KMS-11 (cell line): ENCODE data around the gene BARX2.

Source experiments
- H2AFZ ChIP-seq: fragments of 200-600 bp; sonication (generic); 2 replicates; pipeline ENCODE4 v1.6.1; 2016; ENCODE audit warnings: antibody characterized with exemption, mixed run types, low read depth
- H3K27ac ChIP-seq: fragments of 200-600 bp; sonication (generic); 2 replicates; pipeline ENCODE4 v1.6.1; 2016; ENCODE audit warnings: mild to moderate bottlenecking, mixed run types
- H3K27me3 ChIP-seq: fragments of 200-600 bp; sonication (generic); 2 replicates; pipeline ENCODE4 v1.6.1; 2017; ENCODE audit warnings: mild to moderate bottlenecking, low read depth, mixed run types, moderate library complexity; ENCODE audit not compliant: insufficient read depth
- H3K36me3 ChIP-seq: fragments of 200-600 bp; sonication (generic); 2 replicates; pipeline ENCODE4 v1.6.1; 2017; ENCODE audit warnings: mild to moderate bottlenecking, mixed run types; ENCODE audit not compliant: insufficient read depth
- H3K4me1 ChIP-seq: fragments of 200-600 bp; sonication (generic); 2 replicates; pipeline ENCODE4 v1.6.1; 2016; ENCODE audit warnings: mild to moderate bottlenecking, low read depth, mixed run types; ENCODE audit not compliant: poor library complexity, severe bottlenecking
- H3K4me2 ChIP-seq: fragments of 200-600 bp; sonication (generic); 2 replicates; pipeline ENCODE4 v1.7.0; 2016; ENCODE audit warnings: mild to moderate bottlenecking, mixed run types
- H3K4me3 ChIP-seq: fragments of 200-600 bp; sonication (generic); IDR thresholded peaks from 2 replicates; pipeline ENCODE4 v1.6.1; 2017; ENCODE audit warnings: low read depth, low read length, mixed read lengths; ENCODE audit not compliant: insufficient read depth
- H3K79me2 ChIP-seq: fragments of 200-600 bp; sonication (generic); 2 replicates; pipeline ENCODE4 v1.6.1; 2016; ENCODE audit warnings: low read depth, mixed run types; ENCODE audit not compliant: insufficient read depth
- H3K9ac ChIP-seq: fragments of 200-600 bp; sonication (generic); 2 replicates; pipeline ENCODE4 v1.6.1; 2016; ENCODE audit warnings: mild to moderate bottlenecking, mixed run types
- H4K20me1 ChIP-seq: fragments of 200-600 bp; sonication (generic); 2 replicates; pipeline ENCODE4 v1.6.1; 2016; ENCODE audit warnings: mild to moderate bottlenecking, mixed run types; ENCODE audit not compliant: insufficient read depth
- CTCF ChIP-seq: fragments of 200-600 bp; sonication (generic); conservative IDR thresholded peaks from 2 replicates; pipeline ENCODE4 v1.6.1; 2017; ENCODE audit warnings: low read depth, mild to moderate bottlenecking, antibody characterized with exemption, low read length, moderate library complexity, mixed read lengths

The BARX2 gene

GRCh38 chr11:129395883-129396282, 20.2 kb downstream of the BARX2 start:
- Histone ChIP-seq H3K4me1 (peaks cover 7% of the 10 kb centered on the region), H3K4me3 (no peak overlapping the region), H3K27ac (no peak overlapping the region), H3K27me3 (no peaks in the 10 kb centered on the region), H3K9ac (no peak overlapping the region), H3K79me2 (no peaks in the 10 kb centered on the region), H3K36me3 (no peaks in the 10 kb centered on the region), H2AFZ (no peak overlapping the region), H3K4me2 (no peak overlapping the region), H4K20me1 (no peaks in the 10 kb centered on the region)
- no peak for TF ChIP-seq CTCF

GRCh38 chr11:129396454-129396853, 20.8 kb downstream of the BARX2 start:
- H3K9ac ChIP-seq, result no peak overlapping the region
- no peaks in the 10 kb centered on the region for H3K36me3 ChIP-seq
- H3K4me2 ChIP-seq, result no peak overlapping the region
- H2AFZ ChIP-seq, result no peak overlapping the region
- no peaks in the 10 kb centered on the region for H3K27me3 ChIP-seq
- no peak overlapping the region for H3K4me3 ChIP-seq
- no peak for TF ChIP-seq CTCF
- H3K79me2 ChIP-seq, result no peaks in the 10 kb centered on the region
- H4K20me1 ChIP-seq, result no peaks in the 10 kb centered on the region
- no peak overlapping the region for H3K27ac ChIP-seq
- H3K4me1 ChIP-seq, result peaks cover 7% of the 10 kb centered on the region

- no peaks in the 10 kb centered on the region for H3K27me3 ChIP-seq
- no peaks in the 10 kb centered on the region for H3K36me3 ChIP-seq
- no peaks in the 10 kb centered on the region for H3K79me2 ChIP-seq
- TF ChIP-seq CTCF, result no peak
- H3K4me1 ChIP-seq, result no peaks in the 10 kb centered on the region
- no peak overlapping the region for H3K27ac ChIP-seq
- no peak overlapping the region for H3K4me3 ChIP-seq
- no peak overlapping the region for H3K9ac ChIP-seq
- no peaks in the 10 kb centered on the region for H4K20me1 ChIP-seq
- no peak overlapping the region for H3K4me2 ChIP-seq
- H2AFZ ChIP-seq, result no peak overlapping the region
Measured at GRCh38 chr11:129402206-129403171, 26.8 kb downstream of the BARX2 start.

- H4K20me1 ChIP-seq, result no peaks in the 10 kb centered on the region
- H3K79me2 ChIP-seq, result no peaks in the 10 kb centered on the region
- no peaks in the 10 kb centered on the region for H3K4me1 ChIP-seq
Measured at GRCh38 chr11:129404731-129405130, 29.1 kb downstream of the BARX2 start.

More at GRCh38 chr11:129404731-129405130, 29.1 kb downstream of the BARX2 start:
- no peaks in the 10 kb centered on the region for H3K27me3 ChIP-seq
- no peaks in the 10 kb centered on the region for H3K36me3 ChIP-seq
- H2AFZ ChIP-seq, result no peak overlapping the region
- no peak overlapping the region for H3K9ac ChIP-seq
- no peak overlapping the region for H3K4me2 ChIP-seq
- TF ChIP-seq CTCF, result no peak
- H3K4me3 ChIP-seq, result no peak overlapping the region
- H3K27ac ChIP-seq, result no peak overlapping the region
